ENCODE measurements around the gene GALNT4.

GALNT4 gene

GRCh38 chr12:89525305-89525823 lies 768 bp upstream of the GALNT4 start:
- Histone ChIP-seq H3K36me3 (ENCODE audit: control insufficient read depth, insufficient read depth, low read length) (no peaks in the 10 kb centered on the region), H3K27me3 (ENCODE audit: control insufficient read depth, insufficient read depth, low read length) (no peaks in the 10 kb centered on the region), H3K9ac (ENCODE audit: low read length) (peak overlapping the region; percentile 84), H3K4me3 (ENCODE audit: low read length) (peak overlapping the region; percentile 97), H3K4me1 (ENCODE audit: control insufficient read depth, insufficient read depth, low read length) (peaks cover 10% of the 10 kb centered on the region), H3K27ac (ENCODE audit: low read depth, low read length) (peak overlapping the region; percentile 77)

GRCh38 chr12:89523843-89524540 lies 604 bp downstream of the GALNT4 start:
- H3K27ac ChIP-seq (ENCODE audit: low read depth, low read length), result peak overlapping the region; percentile 77
- peak overlapping the region; percentile 84 for H3K9ac ChIP-seq (ENCODE audit: low read length)
- H3K4me3 ChIP-seq (ENCODE audit: low read length), result peak overlapping the region; percentile 97
- H3K36me3 ChIP-seq (ENCODE audit: control insufficient read depth, insufficient read depth, low read length), result no peaks in the 10 kb centered on the region
- no peaks in the 10 kb centered on the region for H3K27me3 ChIP-seq (ENCODE audit: control insufficient read depth, insufficient read depth, low read length)
- peaks cover 7% of the 10 kb centered on the region for H3K4me1 ChIP-seq (ENCODE audit: control insufficient read depth, insufficient read depth, low read length)

GRCh38 chr12:89523393-89523792 lies 1.2 kb downstream of the GALNT4 start:
- Histone ChIP-seq H3K4me1 (ENCODE audit: control insufficient read depth, insufficient read depth, low read length) (peaks cover 7% of the 10 kb centered on the region), H3K27ac (ENCODE audit: low read depth, low read length) (no peak overlapping the region), H3K27me3 (ENCODE audit: control insufficient read depth, insufficient read depth, low read length) (no peaks in the 10 kb centered on the region), H3K9ac (ENCODE audit: low read length) (no peak overlapping the region), H3K4me3 (ENCODE audit: low read length) (peak overlapping the region; percentile 97), H3K36me3 (ENCODE audit: control insufficient read depth, insufficient read depth, low read length) (no peaks in the 10 kb centered on the region)

- no peak overlapping the region for H3K9ac ChIP-seq (ENCODE audit: low read length)
- H3K4me1 ChIP-seq (ENCODE audit: control insufficient read depth, insufficient read depth, low read length), result peaks cover 7% of the 10 kb centered on the region
- H3K27me3 ChIP-seq (ENCODE audit: control insufficient read depth, insufficient read depth, low read length), result no peaks in the 10 kb centered on the region
- H3K27ac ChIP-seq (ENCODE audit: low read depth, low read length), result no peak overlapping the region
- no peak overlapping the region for H3K4me3 ChIP-seq (ENCODE audit: low read length)
- H3K36me3 ChIP-seq (ENCODE audit: control insufficient read depth, insufficient read depth, low read length), result no peaks in the 10 kb centered on the region
Observed at GRCh38 chr12:89521364-89522223, 3.0 kb downstream of the GALNT4 start.

GRCh38 chr12:89517720-89518119 lies 6.9 kb downstream of the GALNT4 start:
- H3K27ac ChIP-seq (ENCODE audit: low read depth, low read length), result no peak overlapping the region
- no peaks in the 10 kb centered on the region for H3K36me3 ChIP-seq (ENCODE audit: control insufficient read depth, insufficient read depth, low read length)
- H3K9ac ChIP-seq (ENCODE audit: low read length), result no peak overlapping the region
- no peak overlapping the region for H3K4me3 ChIP-seq (ENCODE audit: low read length)
- H3K27me3 ChIP-seq (ENCODE audit: control insufficient read depth, insufficient read depth, low read length), result no peaks in the 10 kb centered on the region
- H3K4me1 ChIP-seq (ENCODE audit: control insufficient read depth, insufficient read depth, low read length), result peaks cover under 1% of the 10 kb centered on the region

- Histone ChIP-seq H3K4me1 (ENCODE audit: control insufficient read depth, insufficient read depth, low read length) (no peaks in the 10 kb centered on the region), H3K9ac (ENCODE audit: low read length) (no peak overlapping the region), H3K27ac (ENCODE audit: low read depth, low read length) (no peak overlapping the region), H3K4me3 (ENCODE audit: low read length) (no peak overlapping the region), H3K27me3 (ENCODE audit: control insufficient read depth, insufficient read depth, low read length) (no peaks in the 10 kb centered on the region), H3K36me3 (ENCODE audit: control insufficient read depth, insufficient read depth, low read length) (no peaks in the 10 kb centered on the region)
Observed at GRCh38 chr12:89516633-89517032, 8.0 kb downstream of the GALNT4 start.

- Histone ChIP-seq H3K9ac (ENCODE audit: low read length) (no peak overlapping the region), H3K27ac (ENCODE audit: low read depth, low read length) (no peak overlapping the region), H3K27me3 (ENCODE audit: control insufficient read depth, insufficient read depth, low read length) (no peaks in the 10 kb centered on the region)
Observed at GRCh38 chr12:89514751-89515150, 9.8 kb downstream of the GALNT4 start.

GRCh38 chr12:89513544-89513943 lies 11.1 kb downstream of the GALNT4 start:
- Histone ChIP-seq H3K27ac (ENCODE audit: low read depth, low read length) (no peak overlapping the region), H3K9ac (ENCODE audit: low read length) (no peak overlapping the region), H3K27me3 (ENCODE audit: control insufficient read depth, insufficient read depth, low read length) (no peaks in the 10 kb centered on the region), H3K4me3 (ENCODE audit: low read length) (no peak overlapping the region), H3K36me3 (ENCODE audit: control insufficient read depth, insufficient read depth, low read length) (no peaks in the 10 kb centered on the region), H3K4me1 (ENCODE audit: control insufficient read depth, insufficient read depth, low read length) (no peaks in the 10 kb centered on the region)

More at GRCh38 chr12:89514751-89515150, 9.8 kb downstream of the GALNT4 start:
- Histone ChIP-seq H3K36me3 (ENCODE audit: control insufficient read depth, insufficient read depth, low read length) (no peaks in the 10 kb centered on the region), H3K4me3 (ENCODE audit: low read length) (no peak overlapping the region), H3K4me1 (ENCODE audit: control insufficient read depth, insufficient read depth, low read length) (no peaks in the 10 kb centered on the region)

GRCh38 chr12:89507015-89507824 lies 17.4 kb downstream of the GALNT4 start:
- H3K27me3 ChIP-seq (ENCODE audit: control insufficient read depth, insufficient read depth, low read length), result no peaks in the 10 kb centered on the region

GRCh38 chr12:89506050-89506449 lies 18.5 kb downstream of the GALNT4 start:
- Histone ChIP-seq H3K36me3 (ENCODE audit: control insufficient read depth, insufficient read depth, low read length) (no peaks in the 10 kb centered on the region), H3K4me1 (ENCODE audit: control insufficient read depth, insufficient read depth, low read length) (no peaks in the 10 kb centered on the region), H3K9ac (ENCODE audit: low read length) (no peak overlapping the region), H3K27me3 (ENCODE audit: control insufficient read depth, insufficient read depth, low read length) (no peaks in the 10 kb centered on the region), H3K27ac (ENCODE audit: low read depth, low read length) (no peak overlapping the region), H3K4me3 (ENCODE audit: low read length) (no peak overlapping the region)

More at GRCh38 chr12:89507015-89507824, 17.4 kb downstream of the GALNT4 start:
- H3K36me3 ChIP-seq (ENCODE audit: control insufficient read depth, insufficient read depth, low read length), result no peaks in the 10 kb centered on the region
- no peak overlapping the region for H3K4me3 ChIP-seq (ENCODE audit: low read length)
- H3K27ac ChIP-seq (ENCODE audit: low read depth, low read length), result no peak overlapping the region
- no peak overlapping the region for H3K9ac ChIP-seq (ENCODE audit: low read length)
- no peaks in the 10 kb centered on the region for H3K4me1 ChIP-seq (ENCODE audit: control insufficient read depth, insufficient read depth, low read length)

- H3K27me3 ChIP-seq (ENCODE audit: control insufficient read depth, insufficient read depth, low read length), result no peaks in the 10 kb centered on the region
- H3K4me1 ChIP-seq (ENCODE audit: control insufficient read depth, insufficient read depth, low read length), result no peaks in the 10 kb centered on the region
- no peak overlapping the region for H3K9ac ChIP-seq (ENCODE audit: low read length)
- no peaks in the 10 kb centered on the region for H3K36me3 ChIP-seq (ENCODE audit: control insufficient read depth, insufficient read depth, low read length)
- H3K27ac ChIP-seq (ENCODE audit: low read depth, low read length), result no peak overlapping the region
- H3K4me3 ChIP-seq (ENCODE audit: low read length), result no peak overlapping the region
Observed at GRCh38 chr12:89504560-89505346, 19.8 kb downstream of the GALNT4 start.
